DMS53 (cell line): ENCODE data around the gene LONP2.
"Not testable (repeated sequence)": the region's sequence is repeated elsewhere in the genome, so short reads cannot be mapped to it uniquely, and the experiment has no call there.

Experiments
- DNase-seq: peaks from one replicate; lab custom pipeline; 2025; lab: John Stamatoyannopoulos, UW

Gene LONP2

GRCh38 chr16:48334325-48334724 lies 90.2 kb downstream of the LONP2 start:
- DNase-seq, result no peak

- no peak for DNase-seq
Measured at GRCh38 chr16:48335961-48336360, 91.9 kb downstream of the LONP2 start.

GRCh38 chr16:48340054-48340453 lies 96.0 kb downstream of the LONP2 start:
- DNase-seq, result no peak

- no peak for DNase-seq
Measured at GRCh38 chr16:48342591-48342990, 98.5 kb downstream of the LONP2 start.

GRCh38 chr16:48347191-48347865 lies 103.2 kb downstream of the LONP2 start:
- DNase-seq, result no peak

GRCh38 chr16:48347980-48348379 lies 103.9 kb downstream of the LONP2 start:
- peak; percentile 12 for DNase-seq

- DNase-seq, result peak; percentile 19
Measured at GRCh38 chr16:48350736-48351135, 106.6 kb downstream of the LONP2 start.

- no peak for DNase-seq
Measured at GRCh38 chr16:48352648-48353390, 108.7 kb downstream of the LONP2 start.

- DNase-seq, result peak; percentile 86
Measured at GRCh38 chr16:48353565-48354163, 109.6 kb downstream of the LONP2 start.

- DNase-seq, result not testable (repeated sequence)
Measured at GRCh38 chr16:48354385-48354784, 110.3 kb downstream of the LONP2 start.

- DNase-seq, result no peak
Measured at GRCh38 chr16:48354877-48355855, 111.1 kb downstream of the LONP2 start.

GRCh38 chr16:48356633-48357376 lies 112.7 kb downstream of the LONP2 start:
- DNase-seq, result no peak

GRCh38 chr16:48358419-48358818 lies 114.3 kb downstream of the LONP2 start:
- no peak for DNase-seq

GRCh38 chr16:48359983-48360382 lies 115.9 kb downstream of the LONP2 start:
- DNase-seq, result no peak

GRCh38 chr16:48361012-48361411 lies 116.9 kb downstream of the LONP2 start:
- peak; percentile 70 for DNase-seq

- DNase-seq, result peak; percentile 32
Measured at GRCh38 chr16:48361540-48362144, 117.5 kb downstream of the LONP2 start.

GRCh38 chr16:48365025-48365600 lies 121.0 kb downstream of the LONP2 start:
- DNase-seq, result peak; percentile 32

- peak; percentile 95 for DNase-seq
Measured at GRCh38 chr16:48365601-48366164, 121.6 kb downstream of the LONP2 start.

- peak; percentile 83 for DNase-seq
Measured at GRCh38 chr16:48366165-48367093, 122.3 kb downstream of the LONP2 start.
